GM23338 (cell line): ENCODE data around the gene GRK4.

Experiments
- CREB1 ChIP-seq: fragments of 250-450 bp; sonication (Bioruptor Pico); IDR thresholded peaks from 2 replicates; pipeline ENCODE4 v1.5.0; 2020; ENCODE audit warnings: low read depth, mild to moderate bottlenecking, moderate library complexity
- EZH2 ChIP-seq: fragments of 200-600 bp; sonication (generic); IDR thresholded peaks from one replicate; pipeline ENCODE4 v1.8.0; 2017; ENCODE audit warnings: antibody characterized with exemption, mild to moderate bottlenecking, low read depth; ENCODE audit not compliant: unreplicated experiment
- JUNB ChIP-seq: IDR thresholded peaks from one replicate; pipeline ENCODE4 v1.6.1; 2016; ENCODE audit warnings: antibody characterized with exemption; ENCODE audit not compliant: unreplicated experiment
- POLR2AphosphoS5 ChIP-seq: IDR thresholded peaks from 2 replicates; pipeline ENCODE4 v1.6.1; 2016; ENCODE audit warnings: antibody characterized with exemption, low read depth
- ZNF331 ChIP-seq: fragments of 250-450 bp; sonication (Bioruptor Pico); IDR thresholded peaks from 2 replicates; pipeline ENCODE4 v1.5.0; 2020; ENCODE audit warnings: low read depth, mild to moderate bottlenecking, moderate library complexity
- TF ChIP-seq, protein P1 (sequence below), 2 experiments: fragments of 200-600 bp in 1 of 2; sonication (generic) in 1 of 2; conservative IDR thresholded peaks; 2 replicates each; pipeline versions ENCODE4 v1.5.1 to v1.6.1; 2016 to 2017; ENCODE audit warnings: antibody characterized with exemption in 2 of 2, low read depth in 2 of 2, mild to moderate bottlenecking in 2 of 2, moderate library complexity in 1 of 2
- TF ChIP-seq, protein P2 (sequence below): IDR thresholded peaks from one replicate; pipeline ENCODE4 v1.6.1; 2018; ENCODE audit warnings: antibody characterized with exemption; ENCODE audit not compliant: unreplicated experiment

DNA sequence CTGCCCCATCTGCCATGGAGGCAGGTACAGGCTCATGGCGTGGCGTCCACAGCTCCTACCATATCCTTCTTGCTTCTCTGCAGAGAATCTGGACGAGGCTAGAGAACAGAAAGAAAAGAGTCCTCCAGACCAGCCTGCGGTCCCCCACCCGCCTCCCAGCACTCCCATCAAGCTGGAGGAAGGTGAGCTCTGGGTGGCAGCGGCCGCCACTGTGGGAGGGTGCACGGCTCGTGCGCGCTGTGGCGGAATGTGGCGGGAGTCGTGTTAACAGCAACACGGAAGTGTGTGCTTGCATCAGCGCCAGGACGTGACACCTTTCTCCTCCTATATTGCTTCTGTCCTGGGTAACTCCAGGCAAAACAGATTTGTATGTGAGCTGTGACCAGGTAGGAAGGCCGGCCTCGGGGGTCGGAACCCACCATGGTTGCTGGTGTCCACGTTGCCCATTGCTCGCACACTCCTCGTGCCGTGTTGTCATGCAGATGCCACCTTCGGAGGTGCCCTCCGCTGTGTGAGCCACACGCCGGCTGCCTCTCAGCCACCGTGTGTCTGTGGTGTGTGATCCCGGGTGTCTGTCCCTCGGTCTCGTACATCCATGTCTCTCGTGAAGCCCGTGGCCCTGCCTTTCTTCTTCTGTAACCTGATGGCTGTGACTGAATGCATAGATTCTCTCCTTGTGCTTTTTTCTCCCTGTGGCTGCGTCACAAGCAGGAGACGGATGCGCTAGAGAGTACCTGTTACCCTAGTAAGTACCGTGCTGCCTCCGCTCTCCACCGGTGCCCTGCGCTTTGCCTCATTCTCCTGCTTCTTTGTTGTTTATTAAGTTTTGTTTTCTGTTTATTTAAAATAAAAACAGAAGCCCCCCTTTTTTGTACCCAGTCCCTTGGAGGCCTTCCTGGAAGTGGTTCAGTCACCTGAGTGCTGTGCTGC, 37.2 kb upstream of the GRK4 start:
- TF ChIP-seq POLR2AphosphoS5 = no peak
- TF ChIP-seq, protein P1, sequence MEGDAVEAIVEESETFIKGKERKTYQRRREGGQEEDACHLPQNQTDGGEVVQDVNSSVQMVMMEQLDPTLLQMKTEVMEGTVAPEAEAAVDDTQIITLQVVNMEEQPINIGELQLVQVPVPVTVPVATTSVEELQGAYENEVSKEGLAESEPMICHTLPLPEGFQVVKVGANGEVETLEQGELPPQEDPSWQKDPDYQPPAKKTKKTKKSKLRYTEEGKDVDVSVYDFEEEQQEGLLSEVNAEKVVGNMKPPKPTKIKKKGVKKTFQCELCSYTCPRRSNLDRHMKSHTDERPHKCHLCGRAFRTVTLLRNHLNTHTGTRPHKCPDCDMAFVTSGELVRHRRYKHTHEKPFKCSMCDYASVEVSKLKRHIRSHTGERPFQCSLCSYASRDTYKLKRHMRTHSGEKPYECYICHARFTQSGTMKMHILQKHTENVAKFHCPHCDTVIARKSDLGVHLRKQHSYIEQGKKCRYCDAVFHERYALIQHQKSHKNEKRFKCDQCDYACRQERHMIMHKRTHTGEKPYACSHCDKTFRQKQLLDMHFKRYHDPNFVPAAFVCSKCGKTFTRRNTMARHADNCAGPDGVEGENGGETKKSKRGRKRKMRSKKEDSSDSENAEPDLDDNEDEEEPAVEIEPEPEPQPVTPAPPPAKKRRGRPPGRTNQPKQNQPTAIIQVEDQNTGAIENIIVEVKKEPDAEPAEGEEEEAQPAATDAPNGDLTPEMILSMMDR (conservative IDR thresholded peaks at IDR 0.05; ENCODE audit: low read depth in 2 of 2) = no peak
- TF ChIP-seq JUNB = no peak
- TF ChIP-seq ZNF331 (CRISPR knock-in tag) = no peak
- TF ChIP-seq, protein P2, sequence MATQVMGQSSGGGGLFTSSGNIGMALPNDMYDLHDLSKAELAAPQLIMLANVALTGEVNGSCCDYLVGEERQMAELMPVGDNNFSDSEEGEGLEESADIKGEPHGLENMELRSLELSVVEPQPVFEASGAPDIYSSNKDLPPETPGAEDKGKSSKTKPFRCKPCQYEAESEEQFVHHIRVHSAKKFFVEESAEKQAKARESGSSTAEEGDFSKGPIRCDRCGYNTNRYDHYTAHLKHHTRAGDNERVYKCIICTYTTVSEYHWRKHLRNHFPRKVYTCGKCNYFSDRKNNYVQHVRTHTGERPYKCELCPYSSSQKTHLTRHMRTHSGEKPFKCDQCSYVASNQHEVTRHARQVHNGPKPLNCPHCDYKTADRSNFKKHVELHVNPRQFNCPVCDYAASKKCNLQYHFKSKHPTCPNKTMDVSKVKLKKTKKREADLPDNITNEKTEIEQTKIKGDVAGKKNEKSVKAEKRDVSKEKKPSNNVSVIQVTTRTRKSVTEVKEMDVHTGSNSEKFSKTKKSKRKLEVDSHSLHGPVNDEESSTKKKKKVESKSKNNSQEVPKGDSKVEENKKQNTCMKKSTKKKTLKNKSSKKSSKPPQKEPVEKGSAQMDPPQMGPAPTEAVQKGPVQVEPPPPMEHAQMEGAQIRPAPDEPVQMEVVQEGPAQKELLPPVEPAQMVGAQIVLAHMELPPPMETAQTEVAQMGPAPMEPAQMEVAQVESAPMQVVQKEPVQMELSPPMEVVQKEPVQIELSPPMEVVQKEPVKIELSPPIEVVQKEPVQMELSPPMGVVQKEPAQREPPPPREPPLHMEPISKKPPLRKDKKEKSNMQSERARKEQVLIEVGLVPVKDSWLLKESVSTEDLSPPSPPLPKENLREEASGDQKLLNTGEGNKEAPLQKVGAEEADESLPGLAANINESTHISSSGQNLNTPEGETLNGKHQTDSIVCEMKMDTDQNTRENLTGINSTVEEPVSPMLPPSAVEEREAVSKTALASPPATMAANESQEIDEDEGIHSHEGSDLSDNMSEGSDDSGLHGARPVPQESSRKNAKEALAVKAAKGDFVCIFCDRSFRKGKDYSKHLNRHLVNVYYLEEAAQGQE = no peak
- TF ChIP-seq CREB1 = no peak
- TF ChIP-seq EZH2 = no peak
